Medulla oblongata (tissue), 1 donor: Measurements from ENCODE around the gene DNER.

Experiments used
- DNase-seq: peaks from one replicate; pipeline ENCODE4 v3.0.0-alpha.2; 2015; ENCODE audit errors: extremely low spot score

Gene DNER

GRCh38 chr2:229443546-229444268 is 270.6 kb downstream of the DNER start:
- DNase-seq, result peak; percentile 42

- DNase-seq, result no peak
Observed at GRCh38 chr2:229443141-229443540, 271.2 kb downstream of the DNER start.

GRCh38 chr2:229438430-229439159 is 275.8 kb downstream of the DNER start:
- no peak for DNase-seq

GRCh38 chr2:229437467-229437866 is 276.9 kb downstream of the DNER start:
- DNase-seq, result no peak

GRCh38 chr2:229434187-229434586 is 280.2 kb downstream of the DNER start:
- DNase-seq, result no peak

GRCh38 chr2:229433351-229433750 is 281.0 kb downstream of the DNER start:
- no peak for DNase-seq

GRCh38 chr2:229431327-229431954 is 282.9 kb downstream of the DNER start:
- peak; percentile 84 for DNase-seq

- no peak for DNase-seq
Observed at GRCh38 chr2:229429589-229429988, 284.8 kb downstream of the DNER start.

- DNase-seq, result no peak
Observed at GRCh38 chr2:229426464-229426863, 287.9 kb downstream of the DNER start.

- DNase-seq, result no peak
Observed at GRCh38 chr2:229425598-229425997, 288.8 kb downstream of the DNER start.

GRCh38 chr2:229422063-229422462 is 292.3 kb downstream of the DNER start:
- DNase-seq, result peak; percentile 52

- no peak for DNase-seq
Observed at GRCh38 chr2:229419158-229419557, 295.2 kb downstream of the DNER start.

GRCh38 chr2:229417916-229418315 is 296.4 kb downstream of the DNER start:
- DNase-seq, result no peak

- DNase-seq, result no peak
Observed at GRCh38 chr2:229417176-229417575, 297.2 kb downstream of the DNER start.

- peak; percentile 84 for DNase-seq
Observed at GRCh38 chr2:229416116-229416694, 298.1 kb downstream of the DNER start.

- no peak for DNase-seq
Observed at GRCh38 chr2:229414631-229415030, 299.7 kb downstream of the DNER start.

- peak; percentile 34 for DNase-seq
Observed at GRCh38 chr2:229412686-229413085, 301.7 kb downstream of the DNER start.

GRCh38 chr2:229410946-229411345 is 303.4 kb downstream of the DNER start:
- no peak for DNase-seq

- DNase-seq, result no peak
Observed at GRCh38 chr2:229410264-229410663, 304.1 kb downstream of the DNER start.

GRCh38 chr2:229409751-229410181 is 304.6 kb downstream of the DNER start:
- no peak for DNase-seq

GRCh38 chr2:229408962-229409361 is 305.4 kb downstream of the DNER start:
- no peak for DNase-seq

- peak; percentile 44 for DNase-seq
Observed at GRCh38 chr2:229408356-229408755, 306.0 kb downstream of the DNER start.
